Measurements from ENCODE around the gene ZNF687. TPM values are rescaled to one million over a fixed set of nuclear protein-coding genes. Genes with fewer than 3 reads are reported as not detected.

Gene ZNF687
- polyA plus RNA-seq, 1 of the 3 experiments (the other 2 are of a cell fraction), result 15.8 TPM

DNA sequence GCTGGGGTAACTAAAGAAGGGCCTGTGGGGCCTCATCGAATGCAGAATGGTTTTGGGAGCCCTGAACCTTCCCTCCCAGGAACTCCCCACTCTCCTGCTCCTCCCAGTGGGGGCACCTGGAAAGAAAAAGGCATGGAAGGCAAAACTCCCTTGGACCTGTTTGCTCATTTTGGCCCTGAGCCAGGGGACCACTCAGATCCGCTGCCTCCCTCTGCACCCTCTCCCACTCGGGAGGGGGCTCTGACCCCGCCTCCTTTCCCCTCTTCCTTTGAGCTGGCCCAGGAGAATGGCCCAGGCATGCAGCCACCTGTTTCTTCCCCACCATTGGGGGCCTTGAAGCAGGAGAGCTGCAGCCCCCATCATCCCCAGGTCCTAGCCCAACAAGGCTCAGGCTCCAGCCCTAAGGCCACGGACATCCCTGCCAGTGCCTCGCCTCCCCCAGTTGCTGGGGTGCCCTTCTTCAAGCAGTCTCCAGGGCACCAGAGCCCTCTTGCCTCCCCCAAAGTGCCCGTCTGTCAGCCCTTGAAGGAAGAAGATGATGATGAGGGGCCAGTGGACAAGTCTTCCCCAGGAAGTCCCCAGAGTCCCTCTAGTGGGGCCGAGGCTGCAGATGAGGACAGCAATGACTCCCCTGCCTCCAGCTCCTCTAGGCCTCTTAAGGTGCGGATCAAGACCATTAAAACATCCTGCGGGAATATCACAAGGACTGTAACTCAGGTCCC lies 4.7 kb downstream of the ZNF687 start (continued):
- no peak for TF ChIP-seq USF1 (IDR thresholded peaks at IDR 0.05; ENCODE audit: borderline replicate concordance, low read depth)

DNA sequence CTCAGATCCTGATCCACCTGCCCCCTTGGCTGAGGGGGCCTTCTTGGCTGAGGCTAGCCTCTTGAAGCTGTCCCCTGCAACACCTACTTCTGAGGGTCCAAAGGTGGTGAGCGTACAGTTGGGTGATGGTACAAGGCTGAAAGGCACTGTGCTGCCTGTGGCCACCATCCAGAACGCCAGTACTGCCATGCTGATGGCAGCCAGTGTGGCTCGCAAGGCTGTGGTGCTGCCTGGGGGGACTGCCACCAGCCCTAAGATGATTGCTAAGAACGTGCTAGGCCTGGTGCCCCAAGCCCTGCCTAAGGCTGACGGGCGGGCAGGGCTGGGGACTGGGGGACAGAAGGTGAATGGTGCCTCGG lies 5.2 kb downstream of the ZNF687 start:
- peaks cover 54% of the 10 kb centered on the region for H3K79me2 ChIP-seq (ENCODE audit: insufficient read depth)
- H3K4me3 ChIP-seq (ENCODE audit: low read depth in 2 of 2, low read length in 1 of 2), result no peak overlapping the region
- 0 out of 2 replicates have a peak, but pooled peaks cover 4% of the 10 kb centered on the region for H4K20me1 ChIP-seq (ENCODE audit: insufficient read depth)
- H3F3A ChIP-seq (replicated peaks; ENCODE audit: insufficient read depth), result no peaks in the 10 kb centered on the region
- H2AFZ ChIP-seq (ENCODE audit: low read depth), result no peak overlapping the region
- H3K9me2 ChIP-seq, result no peaks in the 10 kb centered on the region
- no peak overlapping the region for H3K27ac ChIP-seq (ENCODE audit: low read depth in 2 of 2, low read length in 1 of 2)
- peaks cover 22 to 60% of the 10 kb centered on the region in 2 experiments for H3K36me3 ChIP-seq (replicated peaks in 1 of 2; ENCODE audit: control insufficient read depth in 1 of 2, insufficient read depth in 2 of 2, low read length in 1 of 2)
- H3K4me2 ChIP-seq, result no peak overlapping the region
- DNase-seq, result no peak
- H3K9me3 ChIP-seq, result no peaks in the 10 kb centered on the region
- ChIA-PET POLR2A (no interaction called here), CTCF (interaction anchor here (1.2 kb wide), 1 partner anchor 53 kb away, joined by 5 read pairs; no protein-coding TSS in a partner anchor)
- peaks cover 0 to 14% of the 10 kb centered on the region in 2 experiments; a peak in 1 of 4 replicates for H3K4me1 ChIP-seq (ENCODE audit: control insufficient read depth in 1 of 2, insufficient read depth in 2 of 2, low read depth in 1 of 2, low read length in 1 of 2)
- H3K27me3 ChIP-seq (ENCODE audit: insufficient read depth), result no peaks in the 10 kb centered on the region
- TF ChIP-seq, protein P1, sequence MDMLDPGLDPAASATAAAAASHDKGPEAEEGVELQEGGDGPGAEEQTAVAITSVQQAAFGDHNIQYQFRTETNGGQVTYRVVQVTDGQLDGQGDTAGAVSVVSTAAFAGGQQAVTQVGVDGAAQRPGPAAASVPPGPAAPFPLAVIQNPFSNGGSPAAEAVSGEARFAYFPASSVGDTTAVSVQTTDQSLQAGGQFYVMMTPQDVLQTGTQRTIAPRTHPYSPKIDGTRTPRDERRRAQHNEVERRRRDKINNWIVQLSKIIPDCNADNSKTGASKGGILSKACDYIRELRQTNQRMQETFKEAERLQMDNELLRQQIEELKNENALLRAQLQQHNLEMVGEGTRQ (IDR thresholded peaks at IDR 0.05; ENCODE audit: borderline replicate concordance, low read depth, low read length), result no peak
- TF ChIP-seq, protein P2, sequence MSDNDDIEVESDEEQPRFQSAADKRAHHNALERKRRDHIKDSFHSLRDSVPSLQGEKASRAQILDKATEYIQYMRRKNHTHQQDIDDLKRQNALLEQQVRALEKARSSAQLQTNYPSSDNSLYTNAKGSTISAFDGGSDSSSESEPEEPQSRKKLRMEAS (IDR thresholded peaks at IDR 0.05; ENCODE audit: low read depth), result no peak
- no peak for TF ChIP-seq ELF1 (IDR thresholded peaks at IDR 0.05)
- TF ChIP-seq NRF1 (IDR thresholded peaks at IDR 0.05; ENCODE audit: low read depth, low read length), result no peak
- no peak for TF ChIP-seq POLR2AphosphoS5 (IDR thresholded peaks at IDR 0.05; ENCODE audit: low read depth, low read length)
- TF ChIP-seq SMC3 (IDR thresholded peaks at IDR 0.05; ENCODE audit: low read depth, low read length), result no peak
- TF ChIP-seq RAD21 (IDR thresholded peaks at IDR 0.05; ENCODE audit: low read length), result no peak
- TF ChIP-seq USF1 (IDR thresholded peaks at IDR 0.05; ENCODE audit: borderline replicate concordance, low read depth), result no peak
- TF ChIP-seq FOXJ3 (CRISPR knock-in tag; IDR thresholded peaks at IDR 0.05), result no peak
- no peak for TF ChIP-seq GATA2 (CRISPR knock-in tag; IDR thresholded peaks at IDR 0.05)
- TF ChIP-seq, protein P3, sequence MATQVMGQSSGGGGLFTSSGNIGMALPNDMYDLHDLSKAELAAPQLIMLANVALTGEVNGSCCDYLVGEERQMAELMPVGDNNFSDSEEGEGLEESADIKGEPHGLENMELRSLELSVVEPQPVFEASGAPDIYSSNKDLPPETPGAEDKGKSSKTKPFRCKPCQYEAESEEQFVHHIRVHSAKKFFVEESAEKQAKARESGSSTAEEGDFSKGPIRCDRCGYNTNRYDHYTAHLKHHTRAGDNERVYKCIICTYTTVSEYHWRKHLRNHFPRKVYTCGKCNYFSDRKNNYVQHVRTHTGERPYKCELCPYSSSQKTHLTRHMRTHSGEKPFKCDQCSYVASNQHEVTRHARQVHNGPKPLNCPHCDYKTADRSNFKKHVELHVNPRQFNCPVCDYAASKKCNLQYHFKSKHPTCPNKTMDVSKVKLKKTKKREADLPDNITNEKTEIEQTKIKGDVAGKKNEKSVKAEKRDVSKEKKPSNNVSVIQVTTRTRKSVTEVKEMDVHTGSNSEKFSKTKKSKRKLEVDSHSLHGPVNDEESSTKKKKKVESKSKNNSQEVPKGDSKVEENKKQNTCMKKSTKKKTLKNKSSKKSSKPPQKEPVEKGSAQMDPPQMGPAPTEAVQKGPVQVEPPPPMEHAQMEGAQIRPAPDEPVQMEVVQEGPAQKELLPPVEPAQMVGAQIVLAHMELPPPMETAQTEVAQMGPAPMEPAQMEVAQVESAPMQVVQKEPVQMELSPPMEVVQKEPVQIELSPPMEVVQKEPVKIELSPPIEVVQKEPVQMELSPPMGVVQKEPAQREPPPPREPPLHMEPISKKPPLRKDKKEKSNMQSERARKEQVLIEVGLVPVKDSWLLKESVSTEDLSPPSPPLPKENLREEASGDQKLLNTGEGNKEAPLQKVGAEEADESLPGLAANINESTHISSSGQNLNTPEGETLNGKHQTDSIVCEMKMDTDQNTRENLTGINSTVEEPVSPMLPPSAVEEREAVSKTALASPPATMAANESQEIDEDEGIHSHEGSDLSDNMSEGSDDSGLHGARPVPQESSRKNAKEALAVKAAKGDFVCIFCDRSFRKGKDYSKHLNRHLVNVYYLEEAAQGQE (IDR thresholded peaks at IDR 0.05; ENCODE audit: low read depth, low read length), result no peak
- TF ChIP-seq, protein P4, sequence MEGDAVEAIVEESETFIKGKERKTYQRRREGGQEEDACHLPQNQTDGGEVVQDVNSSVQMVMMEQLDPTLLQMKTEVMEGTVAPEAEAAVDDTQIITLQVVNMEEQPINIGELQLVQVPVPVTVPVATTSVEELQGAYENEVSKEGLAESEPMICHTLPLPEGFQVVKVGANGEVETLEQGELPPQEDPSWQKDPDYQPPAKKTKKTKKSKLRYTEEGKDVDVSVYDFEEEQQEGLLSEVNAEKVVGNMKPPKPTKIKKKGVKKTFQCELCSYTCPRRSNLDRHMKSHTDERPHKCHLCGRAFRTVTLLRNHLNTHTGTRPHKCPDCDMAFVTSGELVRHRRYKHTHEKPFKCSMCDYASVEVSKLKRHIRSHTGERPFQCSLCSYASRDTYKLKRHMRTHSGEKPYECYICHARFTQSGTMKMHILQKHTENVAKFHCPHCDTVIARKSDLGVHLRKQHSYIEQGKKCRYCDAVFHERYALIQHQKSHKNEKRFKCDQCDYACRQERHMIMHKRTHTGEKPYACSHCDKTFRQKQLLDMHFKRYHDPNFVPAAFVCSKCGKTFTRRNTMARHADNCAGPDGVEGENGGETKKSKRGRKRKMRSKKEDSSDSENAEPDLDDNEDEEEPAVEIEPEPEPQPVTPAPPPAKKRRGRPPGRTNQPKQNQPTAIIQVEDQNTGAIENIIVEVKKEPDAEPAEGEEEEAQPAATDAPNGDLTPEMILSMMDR (IDR thresholded peaks at IDR 0.05), result no peak
- no peak for TF ChIP-seq FOSL2 (IDR thresholded peaks at IDR 0.05; ENCODE audit: borderline replicate concordance, low read depth)
- H3K9ac ChIP-seq, result no peak overlapping the region
- WGBS (ENCODE audit: low lambda C conversion rate), result 94% methylated on average over 7 of the region's 7 CpGs
